Coronary artery (tissue), 2 donors: ENCODE data around the gene HLX.

ENCODE experiments used
- DNase-seq: peaks from one replicate; pipeline ENCODE4 v3.0.0-alpha.2; 2017; ENCODE audit warnings: low spot score
- H3K27ac ChIP-seq, 2 donors: fragments of 200-600 bp; sonication (generic); one replicate each; pipeline ENCODE4 v1.5.1; 2016 to 2019
- H3K4me3 ChIP-seq: fragments of 200-600 bp; sonication (generic); 2 replicates; pipeline ENCODE4 v1.5.1; 2016; ENCODE audit warnings: mild to moderate bottlenecking, moderate library complexity
- CTCF ChIP-seq: fragments of 200-600 bp; sonication (generic); IDR thresholded peaks from one replicate; pipeline ENCODE4 v1.5.1; 2019; ENCODE audit warnings: antibody characterized with exemption

Gene HLX, protein sequence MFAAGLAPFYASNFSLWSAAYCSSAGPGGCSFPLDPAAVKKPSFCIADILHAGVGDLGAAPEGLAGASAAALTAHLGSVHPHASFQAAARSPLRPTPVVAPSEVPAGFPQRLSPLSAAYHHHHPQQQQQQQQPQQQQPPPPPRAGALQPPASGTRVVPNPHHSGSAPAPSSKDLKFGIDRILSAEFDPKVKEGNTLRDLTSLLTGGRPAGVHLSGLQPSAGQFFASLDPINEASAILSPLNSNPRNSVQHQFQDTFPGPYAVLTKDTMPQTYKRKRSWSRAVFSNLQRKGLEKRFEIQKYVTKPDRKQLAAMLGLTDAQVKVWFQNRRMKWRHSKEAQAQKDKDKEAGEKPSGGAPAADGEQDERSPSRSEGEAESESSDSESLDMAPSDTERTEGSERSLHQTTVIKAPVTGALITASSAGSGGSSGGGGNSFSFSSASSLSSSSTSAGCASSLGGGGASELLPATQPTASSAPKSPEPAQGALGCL

DNA sequence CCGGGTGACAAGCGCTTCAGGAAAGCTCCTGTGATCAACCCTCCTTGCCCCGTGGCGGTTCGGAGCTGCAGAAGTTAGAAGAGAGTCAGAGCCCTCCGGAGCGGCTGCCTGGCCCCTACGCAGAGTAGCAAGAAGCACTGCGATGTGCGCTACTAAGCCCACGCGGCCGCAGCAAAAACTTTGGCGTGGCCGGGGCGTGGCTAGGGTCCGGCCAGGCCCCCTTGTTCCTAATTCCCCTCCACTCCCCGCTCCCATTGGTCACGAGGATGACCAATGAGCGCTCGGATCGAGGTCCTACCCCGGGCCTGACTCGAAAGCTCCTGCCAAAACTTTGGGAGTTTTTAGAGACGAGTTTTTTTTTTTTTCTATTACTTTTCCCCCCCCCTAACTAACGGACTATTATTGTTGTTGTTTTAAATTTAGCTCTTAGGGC lies at the start of gene HLX:
Gene HLX (plus strand): TSS at position 368 of the 433 bp plus-strand sequence. CDS start 415 bp downstream, outside the sequence.
- H3K4me3 ChIP-seq, result peak within 1 kb of the TSS; percentile 89
- peak within 1 kb of the TSS; percentile 92 to 98 for H3K27ac ChIP-seq
- peak; percentile 96 for DNase-seq
- TF ChIP-seq CTCF, result no peak

GRCh38 chr1:220833436-220833835 lies 45.8 kb upstream of the HLX start:
- Histone ChIP-seq H3K4me3 (no peak overlapping the region), H3K27ac (no peak overlapping the region)
- TF ChIP-seq CTCF, result no peak
- no peak for DNase-seq

DNA sequence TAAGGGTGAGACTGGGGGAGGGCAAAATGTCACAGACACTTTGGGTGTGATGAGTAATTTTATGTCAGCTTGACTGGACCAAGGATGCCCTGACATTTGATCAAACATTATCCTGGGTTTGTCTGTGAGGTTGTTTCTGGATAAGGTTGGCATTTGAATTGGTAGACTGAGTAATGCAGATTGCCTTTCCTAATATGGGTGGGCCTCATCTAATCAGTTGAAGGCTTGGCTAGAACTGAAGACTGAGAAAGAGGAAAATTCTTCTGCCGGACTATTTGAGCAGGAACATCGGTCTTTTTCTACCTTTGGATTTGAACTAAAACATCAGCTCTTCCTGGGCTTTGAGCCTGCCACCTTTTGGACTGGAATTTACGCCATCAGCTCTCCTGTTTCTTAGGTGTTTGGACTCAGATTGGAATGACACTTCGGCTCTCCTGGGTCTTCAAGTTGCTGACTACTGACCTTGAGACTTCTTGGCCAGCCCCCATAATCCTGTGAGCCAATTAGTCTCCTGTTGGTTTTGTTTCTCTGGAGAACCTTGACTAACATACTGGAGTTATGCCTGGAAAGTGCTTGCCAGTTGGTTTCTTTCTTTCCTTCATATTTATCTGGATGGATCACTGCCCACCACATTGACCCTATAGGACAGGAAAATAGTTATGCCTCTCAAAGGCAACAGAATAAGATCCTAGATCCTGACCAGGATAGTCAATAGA lies 44.9 kb upstream of the HLX start:
- no peak for DNase-seq
- no peak overlapping the region for H3K4me3 ChIP-seq
- no peak overlapping the region for H3K27ac ChIP-seq
- no peak for TF ChIP-seq CTCF

DNA sequence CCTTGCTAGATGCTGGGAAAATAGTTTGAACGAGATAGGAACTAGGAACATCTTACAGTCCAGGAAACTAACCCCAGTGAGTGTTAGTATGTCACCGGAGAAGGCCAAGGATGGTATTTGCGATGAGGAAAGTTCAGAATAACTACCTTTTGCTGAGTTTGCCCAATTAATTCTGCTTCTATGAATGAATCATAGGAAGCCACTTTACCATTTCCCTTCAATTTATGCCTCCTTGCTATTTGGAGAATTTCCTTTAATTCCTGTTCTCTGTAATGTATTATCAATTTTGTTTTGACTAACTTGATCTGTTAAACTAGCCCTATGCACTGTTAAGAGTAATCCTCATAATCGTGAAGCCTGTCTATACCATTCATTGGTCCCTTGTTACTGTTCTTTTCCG lies 40.7 kb upstream of the HLX start:
- no peak overlapping the region for H3K27ac ChIP-seq
- no peak for DNase-seq
- no peak overlapping the region for H3K4me3 ChIP-seq
- TF ChIP-seq CTCF, result no peak

- no peak for DNase-seq
- no peak overlapping the region for H3K27ac ChIP-seq
- H3K4me3 ChIP-seq, result no peak overlapping the region
- TF ChIP-seq CTCF, result no peak
Measured at GRCh38 chr1:220839474-220839873, 39.8 kb upstream of the HLX start.

DNA sequence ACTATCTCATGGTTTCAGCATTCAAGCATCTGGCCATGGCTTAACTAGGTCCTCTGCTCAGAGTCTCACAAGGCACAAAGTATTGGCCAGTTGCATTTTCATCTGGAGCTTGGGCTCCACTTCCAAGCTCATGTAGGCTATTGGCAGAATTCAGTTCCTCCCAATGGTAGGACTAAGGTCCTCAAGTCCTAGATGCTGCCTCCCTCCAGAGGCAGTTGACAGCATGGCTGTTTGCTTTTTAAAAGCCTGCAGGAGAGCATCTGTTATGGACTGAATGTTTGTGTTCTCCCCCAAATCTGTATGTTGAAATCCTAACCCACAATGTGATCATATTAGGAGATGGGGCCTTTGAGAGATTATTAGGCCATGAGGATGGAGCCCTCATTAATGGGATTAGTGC lies 38.0 kb upstream of the HLX start:
- no peak for TF ChIP-seq CTCF
- no peak overlapping the region for H3K4me3 ChIP-seq
- no peak overlapping the region for H3K27ac ChIP-seq
- no peak for DNase-seq
